Dedifferentiated amniotic fluid mesenchymal stem cell (primary cell): ENCODE results near the gene FBXO44.

Experiments
- DNase-seq: peaks from one replicate; pipeline ENCODE4 v3.0.0-alpha.2; 2016; ENCODE audit errors: extremely low spot score

FBXO44 gene

DNA sequence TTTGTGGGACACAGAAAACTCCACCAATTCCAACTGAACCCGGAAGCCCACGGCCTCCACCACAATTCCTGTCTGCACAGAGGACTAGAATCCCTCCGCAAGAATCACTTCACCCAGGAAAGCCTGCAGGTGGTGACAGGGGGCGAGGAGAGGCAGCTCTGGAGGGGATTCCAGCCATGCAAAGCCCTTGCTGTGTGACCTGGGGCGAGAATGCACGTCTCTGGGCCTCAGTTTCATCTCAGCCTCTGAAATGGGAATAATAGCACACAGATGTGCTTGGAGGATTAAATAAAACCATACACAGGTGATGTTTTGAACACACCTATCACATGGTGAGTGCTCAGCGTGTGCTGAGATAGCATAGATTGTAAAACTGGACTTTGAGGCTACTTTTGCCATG is 14.6 kb upstream of the FBXO44 start:
- no peak for DNase-seq

DNA sequence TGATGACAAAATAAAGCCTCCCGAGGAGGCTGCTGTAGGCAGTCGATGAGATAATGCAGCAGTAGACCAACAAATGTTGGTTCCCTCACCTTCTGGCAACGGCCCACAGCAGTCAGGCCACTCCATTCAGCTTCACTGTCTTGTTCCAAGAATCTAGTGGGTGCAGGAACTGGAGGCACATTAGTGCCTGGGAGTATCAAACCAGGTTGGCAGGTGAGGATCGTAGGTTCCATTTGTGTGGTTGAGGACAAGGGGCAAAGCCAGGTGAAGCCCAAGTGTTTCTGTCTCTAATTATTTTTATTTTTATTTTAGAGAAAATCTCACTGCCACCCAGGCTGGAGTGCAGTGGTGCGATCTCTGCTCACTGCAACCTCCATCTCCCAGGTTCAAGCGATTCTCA is 13.7 kb upstream of the FBXO44 start:
- no peak for DNase-seq

GRCh38 chr1:11641776-11642305 is 12.8 kb upstream of the FBXO44 start:
- no peak for DNase-seq

DNA sequence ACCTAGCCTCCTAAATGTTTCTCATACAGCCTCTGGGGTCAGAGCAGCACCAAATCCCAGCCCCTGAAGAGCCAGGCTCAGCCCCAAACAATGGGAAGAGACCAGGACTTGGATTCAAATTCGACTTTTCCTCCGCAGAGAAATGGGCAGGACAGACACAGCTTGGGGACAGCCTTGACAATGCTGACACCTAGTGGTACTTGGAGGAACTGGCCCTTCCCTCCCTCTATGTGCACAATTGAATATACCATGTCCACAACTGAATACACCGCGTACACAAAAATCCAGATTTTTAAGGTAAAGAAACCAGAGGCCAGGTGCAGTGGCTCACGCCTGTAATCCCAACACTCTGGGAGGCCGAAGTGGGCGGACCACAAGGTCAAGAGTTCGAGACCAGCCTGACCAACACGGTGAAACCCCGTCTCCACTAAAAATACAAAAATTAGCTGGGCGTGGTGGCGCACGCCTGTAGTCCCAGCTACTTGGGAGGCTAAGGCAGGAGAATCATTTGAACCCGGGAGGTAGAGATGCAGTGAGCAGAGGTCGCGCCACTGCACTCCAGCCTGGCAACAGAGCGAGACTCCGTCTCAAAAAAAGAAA is 12.2 kb upstream of the FBXO44 start:
- DNase-seq = peak; percentile 40

DNA sequence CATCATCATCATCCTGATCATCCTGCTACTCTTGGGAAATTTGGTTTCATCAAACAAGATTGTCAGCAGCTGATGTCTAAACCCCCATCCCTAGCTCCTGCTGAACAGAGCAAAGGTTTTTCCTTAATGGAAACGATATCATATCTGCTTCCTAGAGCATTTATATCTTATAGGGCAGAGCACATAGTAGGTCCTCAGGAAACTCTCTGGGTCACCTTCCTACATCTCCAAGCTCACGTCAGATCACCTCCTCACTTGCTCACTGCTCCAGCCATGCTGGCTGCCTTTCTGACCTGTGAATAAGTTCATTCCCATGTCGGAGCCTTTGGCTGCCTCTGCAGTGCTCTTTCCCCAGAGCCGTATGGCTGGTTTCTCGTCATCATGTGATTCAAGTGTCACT is 10.9 kb upstream of the FBXO44 start:
- DNase-seq = no peak

GRCh38 chr1:11645270-11645669 is 9.4 kb upstream of the FBXO44 start:
- DNase-seq = no peak

DNA sequence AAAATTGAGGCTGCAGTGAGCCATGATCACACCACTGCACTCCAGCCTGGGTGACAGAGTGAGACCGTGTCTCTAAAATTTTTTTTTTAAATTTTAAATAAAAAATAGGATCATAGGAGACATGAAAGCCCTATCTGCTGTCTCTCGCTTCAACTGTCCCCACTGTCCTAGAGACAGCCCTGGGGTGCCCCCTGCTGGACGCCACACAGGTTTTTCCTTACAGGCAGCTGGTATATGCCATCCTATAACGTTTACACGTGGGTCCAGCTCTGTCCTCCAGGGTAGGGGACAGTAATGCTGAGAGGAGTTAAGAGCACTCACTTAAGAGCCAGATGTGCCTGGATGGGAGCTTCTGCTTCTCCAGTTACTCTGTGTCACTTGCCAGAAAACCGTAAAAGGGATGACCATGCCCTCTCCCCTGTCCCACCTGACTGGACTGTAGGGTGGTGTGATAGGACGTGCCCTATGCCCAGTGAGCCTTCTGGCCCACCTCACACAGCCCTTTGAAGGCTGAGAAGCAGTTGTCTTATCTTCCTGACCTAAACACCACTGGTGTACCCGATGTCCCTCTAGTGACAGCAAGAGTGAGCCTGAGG is 8.9 kb upstream of the FBXO44 start:
- DNase-seq = peak; percentile 73

GRCh38 chr1:11646317-11646716 is 8.4 kb upstream of the FBXO44 start:
- DNase-seq = no peak

DNA sequence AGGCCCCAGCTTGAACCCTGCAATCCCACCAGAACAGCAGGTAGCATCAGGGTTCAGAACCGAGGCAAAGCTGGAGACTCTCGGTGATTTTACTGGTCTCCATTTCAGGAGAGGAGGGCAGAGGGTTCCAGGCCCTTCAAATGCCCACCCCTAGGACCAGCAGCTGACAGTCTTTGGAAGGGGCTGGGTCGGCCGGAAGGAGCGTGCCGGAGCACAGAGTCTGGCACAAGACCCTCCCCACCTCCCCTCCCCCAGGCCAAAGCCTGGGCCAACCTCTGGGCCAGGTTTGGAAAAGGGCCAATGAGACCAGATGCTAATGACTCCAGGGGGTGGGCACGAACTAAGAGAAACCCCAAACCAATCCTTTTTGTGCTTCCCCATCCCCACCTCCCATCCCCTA is 7.3 kb upstream of the FBXO44 start:
- DNase-seq = no peak

DNA sequence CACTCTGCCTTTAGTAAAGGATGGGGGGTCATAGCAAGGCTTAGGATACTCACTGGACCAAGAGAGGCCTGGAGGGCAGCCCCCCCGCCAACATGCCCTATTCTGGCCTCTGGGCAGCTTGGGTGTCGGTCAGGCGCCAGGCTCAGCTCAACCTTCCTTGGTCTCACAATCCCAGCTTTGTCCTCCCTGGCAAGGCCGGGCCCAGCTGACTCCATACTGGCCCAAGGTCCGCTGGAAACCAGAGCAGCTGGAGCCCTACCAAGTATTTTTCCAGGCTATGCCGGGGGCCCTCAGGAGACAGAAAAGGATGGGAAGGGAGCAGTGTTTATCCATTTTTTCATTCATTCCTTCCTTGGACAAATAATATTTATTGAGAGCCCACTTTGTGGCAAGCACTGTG is 6.6 kb upstream of the FBXO44 start:
- DNase-seq = no peak

DNA sequence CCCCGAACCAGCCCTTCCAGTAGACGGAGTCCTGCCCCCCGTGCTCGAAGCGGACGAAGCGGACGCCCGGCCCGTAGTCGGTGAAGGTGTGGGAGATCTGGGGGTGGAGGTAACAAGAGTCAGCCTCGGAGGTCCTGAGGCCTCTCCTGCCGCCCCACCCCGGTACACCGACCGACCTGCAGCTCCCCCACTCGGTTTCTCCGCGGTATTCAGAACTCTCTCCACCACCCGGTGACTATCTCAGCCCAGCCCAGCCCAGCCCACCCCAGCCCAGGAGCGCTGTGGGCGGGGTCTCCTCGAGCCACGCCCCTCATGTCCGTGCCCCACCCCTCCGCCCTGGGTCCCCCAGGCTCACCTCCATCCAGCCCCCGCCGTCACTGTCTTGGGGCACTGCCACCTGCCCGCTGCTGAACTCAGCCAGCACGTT is 5.9 kb upstream of the FBXO44 start:
- DNase-seq = no peak

DNA sequence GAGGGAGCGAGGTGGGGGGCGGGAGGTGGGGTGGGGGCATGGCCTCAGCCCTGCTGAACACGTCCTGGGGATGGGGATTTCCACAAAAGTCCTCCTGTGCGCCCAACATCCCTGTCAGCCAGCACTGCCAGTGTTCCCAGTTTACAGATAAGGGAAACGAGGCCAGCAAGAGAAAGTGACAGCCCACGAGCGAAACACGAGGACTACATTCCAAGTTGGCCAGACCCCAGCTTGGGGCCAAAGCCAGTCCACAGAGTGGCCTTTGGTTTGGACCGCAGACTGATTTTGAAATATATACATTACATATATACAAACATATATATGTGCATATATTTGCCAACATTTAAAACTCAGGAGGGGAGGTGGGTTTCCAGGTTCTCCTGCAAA is 5.4 kb upstream of the FBXO44 start:
- DNase-seq = no peak

- DNase-seq = no peak
Measured at GRCh38 chr1:11649624-11650330, 4.9 kb upstream of the FBXO44 start.

GRCh38 chr1:11650331-11650991 is 4.2 kb upstream of the FBXO44 start:
- DNase-seq = peak; percentile 34

- no peak for DNase-seq
Measured at GRCh38 chr1:11651017-11651416, 3.7 kb upstream of the FBXO44 start.

DNA sequence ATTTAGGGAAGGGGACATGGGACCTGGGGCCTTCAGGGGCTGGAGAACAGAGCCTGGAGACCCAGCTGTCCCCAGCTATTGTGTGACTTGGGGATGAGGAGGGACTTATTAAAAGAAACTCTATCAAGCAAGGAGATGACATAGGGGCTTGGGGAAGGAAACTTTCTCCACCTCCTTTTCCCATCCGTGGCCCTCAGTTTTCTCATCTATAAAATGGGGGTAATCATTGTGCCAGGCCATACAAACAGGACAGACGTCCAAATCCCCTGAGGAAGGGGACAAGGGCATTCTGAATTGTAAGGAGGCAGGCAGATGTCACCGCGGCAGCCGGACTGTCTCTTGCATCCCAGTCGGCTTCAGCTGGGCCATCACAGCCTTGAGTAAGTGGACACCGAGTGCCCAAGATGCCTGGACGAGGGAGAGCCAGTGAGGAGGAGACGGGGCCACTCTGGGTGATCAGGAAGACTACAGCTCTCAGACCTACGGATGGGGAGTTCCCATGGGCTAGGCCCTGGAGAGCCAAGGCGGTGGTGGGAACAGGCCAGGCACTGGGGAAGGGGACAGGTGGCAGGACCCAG is 2.4 kb upstream of the FBXO44 start:
- DNase-seq = no peak

- DNase-seq = no peak
Measured at GRCh38 chr1:11653101-11653860, 1.4 kb upstream of the FBXO44 start.

DNA sequence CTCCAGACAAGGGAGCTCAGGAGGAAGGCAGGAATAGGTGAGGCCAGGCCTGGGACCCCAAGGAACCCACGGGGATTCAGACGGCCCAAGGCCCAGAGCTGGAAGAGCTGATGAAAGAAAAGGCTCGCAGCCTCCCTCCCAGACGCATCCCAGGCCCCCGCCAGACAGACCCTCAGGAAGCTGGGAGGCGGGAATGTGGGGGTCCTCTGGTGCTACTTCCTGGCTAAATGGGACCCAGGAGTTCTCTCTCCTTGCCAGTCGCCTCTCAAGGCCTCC is 878 bp upstream of the FBXO44 start:
- DNase-seq = no peak

DNA sequence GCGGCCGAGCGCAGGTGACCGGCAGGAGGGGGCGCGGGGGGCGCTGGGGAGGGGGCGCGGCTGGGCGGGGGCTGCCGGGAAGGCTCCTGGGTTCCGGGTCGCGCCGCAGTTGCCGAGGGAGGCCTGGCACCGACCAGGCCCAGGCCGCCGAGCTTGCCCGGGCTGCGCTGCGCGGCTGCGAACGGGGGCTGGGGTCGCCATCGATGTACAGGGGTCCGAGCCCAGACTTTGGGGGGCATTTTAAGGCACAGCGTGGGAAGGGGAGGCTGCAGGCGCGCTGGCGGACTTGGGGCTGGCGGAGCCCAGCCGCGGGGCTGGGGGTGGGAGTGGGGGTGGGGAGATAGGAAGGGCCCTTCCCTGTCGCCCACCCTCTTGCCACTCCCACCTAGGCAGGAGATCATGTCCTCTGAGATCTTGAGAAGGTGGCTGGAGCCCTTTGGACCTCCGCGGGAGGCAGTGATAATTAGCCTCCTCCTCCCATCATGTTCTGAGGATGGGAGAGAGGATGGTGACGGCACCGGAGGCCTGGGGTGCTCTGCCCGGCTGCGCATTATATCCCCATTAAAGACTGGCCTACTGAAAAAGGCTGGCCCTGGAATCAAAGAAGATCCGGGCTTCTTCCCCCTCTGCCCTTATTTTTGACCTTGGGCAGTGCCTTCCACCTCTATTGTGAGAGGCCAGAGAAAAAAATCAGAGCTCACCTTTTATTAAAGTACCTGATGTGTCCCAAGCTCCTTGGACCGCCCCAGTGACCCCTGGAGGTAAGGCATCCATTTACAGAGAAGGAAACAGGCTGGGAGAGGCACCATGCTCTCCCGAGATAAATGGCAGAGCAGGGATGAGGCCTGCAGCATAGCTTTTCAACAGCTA is 497 bp downstream of the FBXO44 start:
- no peak for DNase-seq

- DNase-seq = no peak
Measured at GRCh38 chr1:11657654-11658053, 3.0 kb downstream of the FBXO44 start.

DNA sequence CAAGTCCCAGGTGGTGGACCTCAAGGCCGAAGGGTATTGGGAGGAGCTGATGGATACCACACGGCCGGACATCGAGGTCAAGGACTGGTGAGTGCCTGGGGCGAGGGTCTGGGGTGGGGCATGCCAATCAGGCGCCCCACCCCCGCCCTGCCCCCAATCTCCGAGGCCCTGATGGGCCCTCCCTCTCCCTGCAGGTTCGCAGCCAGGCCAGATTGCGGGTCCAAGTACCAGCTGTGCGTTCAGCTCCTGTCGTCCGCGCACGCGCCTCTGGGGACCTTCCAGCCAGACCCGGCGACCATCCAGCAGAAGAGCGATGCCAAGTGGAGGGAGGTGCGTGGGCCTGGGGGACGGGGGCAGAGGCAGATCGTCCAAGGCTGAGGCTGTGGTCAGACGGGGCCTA is 3.9 kb downstream of the FBXO44 start:
- DNase-seq = no peak
